HG02943 (cell line): ENCODE measurements around the gene BAHCC1.

ENCODE experiments used
- ATAC-seq: cut with Tn5 transposase; IDR thresholded peaks from one replicate; pipeline ENCODE4 v1.9.1; 2021; ENCODE audit warnings: mild to moderate bottlenecking, low read depth, moderate library complexity; ENCODE audit not compliant: unreplicated experiment

BAHCC1 gene

DNA sequence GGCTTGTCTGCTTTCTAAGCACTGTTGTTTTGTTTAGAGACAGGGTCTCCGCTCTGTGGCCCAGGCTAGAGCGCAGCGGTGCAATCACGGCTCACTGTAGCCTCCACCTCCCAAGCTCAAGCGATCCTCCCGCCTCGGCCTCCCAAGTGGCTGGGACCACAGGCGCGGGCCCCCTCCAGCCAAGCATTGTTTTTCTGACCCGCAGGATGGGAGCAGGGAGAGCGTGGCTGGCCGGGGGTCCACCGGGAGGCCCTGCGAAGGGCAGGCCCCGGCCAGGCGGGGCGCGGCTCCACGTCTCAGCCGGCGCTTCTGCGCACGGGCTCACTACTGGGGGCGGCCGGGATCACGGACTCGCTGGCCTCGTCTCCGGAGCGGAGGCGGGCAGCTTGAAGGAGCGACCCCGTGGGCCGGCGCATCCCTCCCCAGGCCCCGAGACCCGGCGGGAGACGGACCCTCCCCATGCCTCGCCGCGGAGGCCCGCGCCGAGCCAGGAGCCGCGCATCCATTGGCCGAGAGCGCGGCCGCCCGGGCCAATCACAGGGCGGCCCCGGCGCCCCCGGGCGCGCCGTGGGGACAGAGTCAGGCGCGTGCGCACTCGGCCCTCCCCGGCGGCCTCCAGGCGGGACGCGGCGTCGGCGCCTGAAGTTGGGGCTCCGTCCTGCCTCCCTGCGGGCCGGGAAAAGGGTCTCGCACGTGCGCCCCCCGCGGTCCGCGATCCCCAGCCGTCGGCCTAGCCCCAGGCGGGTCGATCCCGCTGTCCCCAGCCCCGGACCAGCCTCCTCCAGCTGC, 92.4 kb downstream of the BAHCC1 start:
- ATAC-seq = no peak

DNA sequence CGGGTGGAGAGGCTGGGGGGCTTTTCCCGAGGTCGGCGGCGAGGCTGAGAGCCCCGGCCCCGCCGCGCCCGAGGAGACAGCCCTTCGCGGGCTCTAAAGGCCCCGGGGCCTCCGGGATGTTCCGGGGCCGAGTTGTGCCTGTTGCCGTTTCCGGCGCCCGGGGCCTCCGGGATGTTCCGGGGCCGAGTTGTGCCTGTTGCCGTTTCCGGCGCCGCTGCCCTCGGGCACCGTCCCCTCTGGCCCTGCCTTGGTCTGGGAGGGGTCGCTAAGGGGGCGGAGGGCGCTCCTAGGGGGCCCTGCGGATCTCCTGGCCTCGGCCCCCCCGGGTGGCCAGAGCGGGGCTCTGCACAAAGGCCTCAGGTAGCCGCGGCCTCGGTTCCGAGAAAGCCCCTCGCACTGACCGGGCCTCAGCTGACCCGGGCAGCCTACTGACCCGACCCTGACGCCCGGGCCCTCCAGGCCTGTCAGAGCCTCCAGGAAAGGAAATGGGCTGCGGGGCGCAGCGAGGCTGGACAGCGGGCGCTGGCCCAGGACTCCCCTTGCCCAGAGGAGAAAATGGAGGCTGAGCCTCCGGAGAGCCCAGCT, 93.1 kb downstream of the BAHCC1 start:
- no peak for ATAC-seq

DNA sequence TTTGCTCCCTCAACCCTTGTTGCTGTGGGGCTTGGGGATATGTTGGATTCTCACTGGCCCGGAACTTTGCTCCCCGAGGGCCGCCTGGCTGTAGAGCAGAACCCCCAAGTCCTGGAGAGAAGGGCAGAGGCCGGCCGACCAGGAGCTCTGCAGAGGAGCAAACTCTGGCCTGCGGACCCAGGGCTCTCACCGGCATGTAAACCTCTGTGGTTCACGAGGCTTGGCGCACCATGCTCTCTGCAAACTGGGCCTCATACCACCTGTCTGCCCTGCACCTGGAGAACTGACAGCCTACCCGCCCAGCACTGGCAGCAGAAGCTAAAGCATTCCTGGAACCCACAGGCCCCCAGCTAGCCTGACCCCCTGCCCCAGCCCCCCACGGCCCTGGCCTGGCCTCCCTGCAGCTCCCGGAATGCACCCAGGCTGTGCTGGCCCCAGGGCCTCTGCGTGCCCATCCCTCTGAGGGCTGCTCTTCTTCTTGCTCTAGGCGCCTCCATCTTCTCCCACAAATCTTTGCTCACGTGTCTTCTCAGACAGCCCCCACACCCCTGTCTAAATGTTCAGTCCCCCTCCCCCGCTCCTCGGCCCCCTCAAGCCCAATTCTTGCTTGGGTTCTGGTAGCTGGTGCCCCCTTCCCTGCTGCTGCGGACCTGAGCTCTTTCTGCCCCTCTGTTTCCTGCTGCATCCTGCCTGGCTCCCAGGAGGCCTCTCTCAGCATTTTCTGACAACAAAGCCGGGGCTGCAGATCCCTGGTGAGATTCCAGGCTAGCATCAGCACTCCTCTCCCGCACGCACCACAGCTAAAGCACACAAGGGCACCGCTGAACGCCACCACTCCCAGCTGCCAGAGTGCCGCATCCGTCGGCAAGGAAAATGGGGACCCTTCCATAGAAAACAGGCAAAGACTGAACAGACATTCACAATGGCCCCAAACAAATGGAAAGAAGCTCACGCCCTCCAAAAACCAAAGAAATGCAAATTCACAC, 94.0 kb downstream of the BAHCC1 start:
- no peak for ATAC-seq

DNA sequence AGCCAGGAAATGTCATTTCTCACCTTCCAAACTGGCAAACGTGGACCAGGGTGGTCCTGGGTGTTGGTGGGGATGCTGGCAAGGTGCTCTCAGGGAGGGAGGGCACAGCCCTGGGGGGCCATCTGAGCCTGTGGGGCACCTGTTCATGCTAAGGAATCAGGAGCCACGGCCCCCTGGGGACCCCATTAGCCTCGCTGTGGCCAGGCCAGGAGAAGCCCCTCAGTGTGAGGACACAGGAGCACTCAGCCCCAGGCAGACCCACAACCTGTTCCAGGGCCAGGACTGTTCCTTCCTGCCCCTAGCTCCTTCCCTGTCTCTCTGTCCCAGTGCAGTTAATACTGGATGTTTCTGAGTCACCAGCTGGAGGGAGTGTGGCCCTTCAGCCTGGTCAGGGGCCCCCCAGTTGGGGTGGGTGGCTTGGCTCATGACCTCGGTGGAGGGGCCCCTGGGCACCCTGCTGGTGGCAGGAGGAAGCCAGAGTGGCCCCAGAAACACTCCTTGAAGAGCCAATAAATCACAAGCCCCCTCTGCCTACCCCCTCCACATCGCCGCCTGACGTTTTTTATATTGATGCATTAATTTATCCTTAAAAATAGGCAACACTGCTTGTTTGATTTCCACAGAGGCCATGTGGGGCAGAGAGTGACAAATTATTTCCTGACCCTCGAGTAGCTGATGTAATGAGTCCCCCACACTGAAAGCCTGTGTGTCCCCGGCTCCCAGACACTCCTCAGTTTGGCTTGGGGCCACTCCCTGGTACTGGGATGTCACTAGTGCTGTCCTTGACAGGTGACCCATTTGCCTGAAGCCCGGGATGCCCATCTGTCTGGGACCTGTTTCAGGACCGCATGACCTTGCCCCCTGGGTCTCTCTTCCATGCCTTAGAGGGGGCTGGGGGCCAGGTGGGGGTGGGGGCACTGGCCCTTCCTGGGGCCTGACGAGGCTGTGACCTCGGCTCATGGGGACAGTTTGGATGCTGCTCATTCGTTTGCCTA, 95.0 kb downstream of the BAHCC1 start:
- ATAC-seq = no peak

- no peak for ATAC-seq
These were observed 95.9 kb downstream of the BAHCC1 start for GRCh38 chr17:81491181-81491581.

DNA sequence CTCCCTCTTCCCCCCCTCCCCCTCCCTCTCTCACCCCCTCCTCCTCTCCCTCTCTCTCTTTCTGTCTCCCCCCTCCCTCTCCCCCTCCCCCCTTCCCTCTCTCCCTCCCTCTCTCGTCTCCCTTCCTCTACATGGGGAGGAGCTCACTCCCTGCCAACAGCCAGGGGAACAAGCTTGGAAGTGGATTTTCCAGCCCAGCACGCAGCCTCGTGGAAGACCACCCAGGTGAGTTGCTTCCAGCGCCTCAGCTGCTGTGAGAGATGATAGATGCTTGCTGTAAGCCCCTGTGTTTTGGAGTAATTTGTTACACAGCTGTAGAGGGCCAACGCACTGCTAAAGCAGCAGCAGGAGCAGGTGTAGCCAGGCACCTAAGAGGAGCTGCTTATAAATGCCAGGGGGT, 96.5 kb downstream of the BAHCC1 start:
- no peak for ATAC-seq

DNA sequence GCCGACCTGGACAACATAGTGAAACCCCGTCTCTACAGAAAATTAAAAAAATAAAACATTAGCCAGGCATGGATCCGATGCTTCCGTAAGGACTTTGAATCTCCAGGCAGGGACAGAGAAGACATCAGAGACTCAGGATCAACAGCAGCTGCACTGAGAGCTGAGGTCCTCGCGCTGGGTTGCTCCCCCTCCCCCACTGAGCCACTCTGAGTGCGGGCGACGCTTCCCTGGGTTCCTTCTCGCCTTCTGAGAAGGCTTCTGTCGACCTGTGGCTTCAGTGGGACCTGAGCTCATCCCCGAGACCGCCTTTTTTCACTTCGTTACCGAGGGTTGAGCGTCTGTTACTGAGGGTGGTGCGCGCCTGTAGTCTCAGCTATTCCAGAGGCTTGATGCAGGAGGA, 96.9 kb downstream of the BAHCC1 start:
- no peak for ATAC-seq

DNA sequence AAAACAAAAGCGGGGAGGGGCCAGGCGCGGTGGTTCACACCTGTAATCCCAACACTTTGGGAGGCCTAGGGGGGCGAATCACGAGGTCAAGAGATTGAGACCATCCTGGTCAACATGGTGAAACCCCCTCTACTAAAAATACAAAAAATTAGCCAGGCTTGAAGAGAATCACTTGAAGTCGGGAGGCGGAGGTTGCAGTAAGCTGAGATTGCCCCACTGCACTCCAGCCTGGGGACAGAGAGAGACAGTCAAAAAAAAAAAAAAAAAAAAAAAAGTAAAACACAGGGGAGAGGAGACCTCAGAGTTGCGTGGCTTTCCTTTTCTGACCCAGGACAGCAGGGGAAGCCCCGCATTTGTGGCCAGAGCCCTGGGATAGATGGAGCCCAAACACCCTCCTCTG, 97.4 kb downstream of the BAHCC1 start:
- ATAC-seq = no peak

DNA sequence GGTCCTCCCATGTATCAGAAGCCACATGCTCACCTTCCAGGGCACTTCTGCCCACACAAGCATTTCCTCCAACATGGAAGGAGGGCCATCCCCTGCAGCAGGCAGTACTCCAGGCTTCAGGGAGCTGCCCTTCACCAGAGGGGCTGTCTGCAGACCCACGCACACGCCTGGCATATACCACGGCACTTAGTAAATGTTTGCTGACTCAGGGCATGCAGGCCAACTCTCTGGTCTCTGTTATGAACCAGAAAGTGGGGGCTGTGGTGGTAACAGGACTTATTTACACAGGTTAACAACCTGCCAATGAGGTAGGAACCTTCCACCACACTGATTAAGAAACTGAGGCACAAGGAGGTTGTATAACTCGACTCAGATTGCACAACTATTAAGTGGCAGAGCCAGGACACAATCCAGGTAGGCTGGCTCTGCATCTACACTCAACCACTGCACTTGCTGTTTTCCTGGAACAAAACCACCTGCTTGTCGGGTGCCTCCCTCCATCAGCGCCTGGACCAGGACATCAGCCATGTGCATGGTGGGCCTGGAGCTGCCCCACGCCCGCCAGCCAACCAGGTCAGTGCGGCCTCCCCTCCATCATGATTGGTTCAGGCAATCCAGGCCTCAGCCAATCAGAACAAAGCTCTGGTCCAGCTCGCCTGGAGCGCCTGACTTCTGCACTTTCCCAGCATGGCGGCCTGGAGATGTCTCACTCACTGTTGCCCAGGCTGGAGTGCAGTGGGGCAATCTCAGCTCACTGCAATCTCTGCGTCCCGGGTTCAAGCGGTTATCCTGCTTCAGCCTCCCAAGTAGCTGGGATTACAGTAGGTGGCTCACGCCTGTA, 98.2 kb downstream of the BAHCC1 start:
- ATAC-seq = no peak

DNA sequence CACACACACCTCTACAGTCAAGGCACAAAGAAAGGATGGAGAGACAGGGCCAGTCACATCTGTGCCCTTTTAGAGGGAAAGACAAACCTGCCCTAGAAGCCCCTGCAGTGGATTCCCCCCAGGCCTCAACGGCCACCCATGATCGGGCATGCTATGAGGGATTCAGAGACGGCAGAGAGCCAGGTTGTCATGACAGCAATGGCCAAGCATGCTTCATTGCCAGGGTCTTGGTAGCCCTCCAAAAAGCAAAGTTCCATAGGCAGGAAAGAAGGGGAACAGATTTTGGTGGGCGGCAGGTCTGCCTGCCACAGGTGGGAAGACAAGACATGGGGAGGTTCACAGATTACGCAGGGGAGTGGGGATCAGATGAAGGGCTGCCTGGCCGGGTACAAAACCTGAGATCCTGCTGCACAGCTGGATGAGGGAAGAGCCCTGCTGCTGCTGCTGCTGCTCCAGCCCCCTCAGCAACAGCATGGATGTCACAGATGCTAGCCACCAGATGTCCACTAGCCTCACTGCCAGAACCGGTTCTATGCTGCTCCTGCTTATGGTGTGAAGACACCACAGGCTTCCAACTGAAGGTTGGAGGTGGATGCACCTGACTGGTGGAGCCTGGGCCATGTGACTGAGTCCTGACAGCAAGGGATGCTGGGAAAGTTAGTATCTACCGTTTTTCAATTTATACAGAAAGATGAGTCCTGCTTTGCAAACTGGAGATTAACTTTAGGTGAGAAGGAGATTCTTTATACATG, 99.5 kb downstream of the BAHCC1 start:
- ATAC-seq = no peak

GRCh38 chr17:81498953-81499600, 103.8 kb downstream of the BAHCC1 start:
- no peak for ATAC-seq

DNA sequence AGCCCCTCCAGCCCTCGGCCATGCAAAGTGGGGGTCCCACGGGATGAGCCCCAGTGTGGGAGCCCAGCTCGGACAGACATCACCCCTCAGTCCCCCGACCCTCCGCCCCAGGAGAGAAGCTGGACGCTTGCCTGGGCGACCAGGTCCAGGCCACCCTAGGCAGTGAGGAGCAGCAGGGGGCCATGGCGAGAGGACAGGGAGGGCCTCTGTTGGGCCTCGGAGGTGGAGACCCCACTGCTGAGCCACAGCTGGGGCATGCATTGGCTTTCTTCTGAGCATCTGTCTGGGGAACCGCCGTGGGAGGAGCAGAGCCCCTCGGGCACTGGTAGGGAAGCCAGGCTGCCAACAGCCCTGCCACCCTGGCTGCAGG, 104.3 kb downstream of the BAHCC1 start:
- no peak for ATAC-seq

DNA sequence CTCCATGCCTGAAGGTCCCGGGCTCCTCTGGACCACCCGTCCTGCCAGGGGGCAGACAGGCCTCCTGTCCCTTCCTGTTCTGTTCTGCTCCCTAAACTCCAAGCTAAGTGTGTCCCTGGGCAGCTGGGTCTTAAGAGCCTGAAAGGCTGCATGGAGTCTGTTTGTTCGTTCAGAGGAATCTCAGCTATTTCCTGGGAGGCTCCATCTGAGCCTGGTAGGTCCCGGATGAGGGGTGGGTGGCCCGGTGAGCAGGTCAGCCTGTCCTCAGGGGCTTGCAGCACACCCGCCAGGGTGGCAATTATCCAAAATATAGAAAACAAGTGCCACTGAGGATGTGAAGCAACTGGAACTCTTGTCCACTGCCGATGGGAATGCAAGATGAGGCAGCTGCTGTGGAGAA, 104.8 kb downstream of the BAHCC1 start:
- ATAC-seq = no peak

- ATAC-seq = no peak
These were observed 107.3 kb downstream of the BAHCC1 start for GRCh38 chr17:81502471-81503017.

DNA sequence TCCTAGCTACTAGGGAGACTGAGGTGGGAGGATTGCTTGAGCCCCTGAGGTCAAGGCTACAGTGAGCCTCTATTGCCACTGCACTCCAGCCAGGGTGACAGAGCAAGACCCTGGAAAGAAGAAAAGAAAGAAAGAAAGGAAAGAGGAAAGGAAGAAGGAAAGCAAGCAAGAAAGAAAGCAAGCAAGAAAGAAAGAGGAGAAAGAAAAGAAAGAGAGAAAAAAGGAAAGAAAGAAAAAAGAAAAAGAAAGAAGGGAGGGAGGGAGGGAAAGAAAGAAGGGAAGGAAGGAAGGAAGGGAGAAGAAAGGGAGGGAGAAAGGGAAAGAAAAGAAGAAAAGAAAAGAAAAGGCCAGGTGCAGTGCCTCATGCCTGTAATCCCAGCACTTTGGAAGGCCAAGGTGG, 108.4 kb downstream of the BAHCC1 start:
- no peak for ATAC-seq

DNA sequence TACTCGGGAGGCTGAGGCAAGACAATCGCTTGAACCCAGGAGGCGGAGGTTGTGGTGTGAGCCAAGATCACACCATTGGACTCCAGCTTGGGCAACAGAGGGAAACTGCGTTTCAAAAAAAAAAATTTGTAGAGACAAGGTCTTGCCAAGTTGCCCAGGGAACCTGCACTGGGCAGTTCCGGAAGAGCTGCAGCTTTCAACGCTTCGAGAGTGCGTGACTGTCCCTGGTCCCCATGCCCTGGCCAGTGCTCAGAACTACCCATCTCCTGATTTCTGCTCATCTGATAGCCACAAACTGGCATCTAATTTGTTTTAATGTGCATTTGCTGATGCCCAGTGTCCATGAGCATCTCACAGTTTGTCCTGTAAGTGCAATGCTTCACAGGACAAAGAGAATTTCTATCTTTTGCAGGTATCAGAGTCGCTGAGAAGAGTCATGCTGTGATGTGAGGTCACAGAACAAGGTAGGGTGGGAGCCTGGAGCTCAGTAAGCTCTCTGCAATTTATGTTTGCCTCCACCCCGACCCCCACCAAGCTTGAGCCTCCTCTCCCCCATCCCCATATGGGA, 113.5 kb downstream of the BAHCC1 start:
- ATAC-seq = no peak

GRCh38 chr17:81509207-81509971, 114.1 kb downstream of the BAHCC1 start:
- no peak for ATAC-seq
